Measurements from ENCODE around the gene ADAMTS17. TPM values are rescaled to one million over a fixed set of nuclear protein-coding genes. Genes with fewer than 3 reads are reported as not detected.
"Not testable (repeated sequence)": the region's sequence is repeated elsewhere in the genome, so short reads cannot be mapped to it uniquely, and the experiment has no call there.

Gene ADAMTS17
- total RNA-seq, 1 donor from 2014 or later = 10.6 TPM

GRCh38 chr15:99995543-99995942 is 346.2 kb downstream of the ADAMTS17 start:
- no peak for DNase-seq (ENCODE audit: low spot score)

DNA sequence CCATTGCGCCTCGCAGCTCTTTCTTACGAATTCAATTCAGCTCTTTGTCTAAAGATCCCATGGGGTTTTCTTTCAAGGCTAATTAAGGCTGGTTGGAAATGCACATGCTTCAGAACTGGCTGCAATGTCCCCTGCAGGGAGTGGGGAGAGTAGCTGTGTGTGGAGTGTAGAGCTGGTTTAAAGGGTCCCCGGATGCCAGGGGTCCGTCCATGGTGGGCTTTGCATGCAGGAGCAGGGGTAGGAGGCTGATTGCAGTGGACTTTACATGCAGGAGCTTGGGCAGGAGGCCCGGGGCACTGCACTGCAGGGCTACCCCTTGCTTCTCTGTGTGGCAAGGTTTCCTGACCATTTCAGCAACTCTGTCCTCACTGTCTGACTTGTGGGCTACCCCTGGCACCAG is 346.9 kb downstream of the ADAMTS17 start:
- DNase-seq (ENCODE audit: low spot score) = no peak

GRCh38 chr15:99993681-99994131 is 348.1 kb downstream of the ADAMTS17 start:
- DNase-seq (ENCODE audit: low spot score) = no peak

DNA sequence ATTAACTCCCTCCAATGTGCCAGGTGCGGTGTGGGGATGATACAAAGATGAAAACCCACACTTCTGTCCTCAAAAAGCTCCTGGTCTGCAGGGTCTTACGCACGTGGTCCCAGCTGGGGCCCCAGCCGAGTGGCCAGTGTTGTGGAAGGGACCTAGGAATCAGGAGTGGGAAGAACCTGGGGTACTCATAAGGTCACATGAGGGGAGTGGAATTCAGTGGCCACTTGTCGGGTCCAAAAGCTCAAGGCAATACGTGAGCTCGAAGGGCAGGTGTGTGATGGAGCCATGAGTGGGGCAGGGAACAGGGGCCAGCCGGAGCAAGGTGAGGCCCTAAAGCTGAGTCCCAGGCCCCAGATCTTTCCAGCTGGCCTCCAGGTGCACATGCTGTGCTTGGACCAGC is 348.5 kb downstream of the ADAMTS17 start:
- DNase-seq (ENCODE audit: low spot score) = no peak

DNA sequence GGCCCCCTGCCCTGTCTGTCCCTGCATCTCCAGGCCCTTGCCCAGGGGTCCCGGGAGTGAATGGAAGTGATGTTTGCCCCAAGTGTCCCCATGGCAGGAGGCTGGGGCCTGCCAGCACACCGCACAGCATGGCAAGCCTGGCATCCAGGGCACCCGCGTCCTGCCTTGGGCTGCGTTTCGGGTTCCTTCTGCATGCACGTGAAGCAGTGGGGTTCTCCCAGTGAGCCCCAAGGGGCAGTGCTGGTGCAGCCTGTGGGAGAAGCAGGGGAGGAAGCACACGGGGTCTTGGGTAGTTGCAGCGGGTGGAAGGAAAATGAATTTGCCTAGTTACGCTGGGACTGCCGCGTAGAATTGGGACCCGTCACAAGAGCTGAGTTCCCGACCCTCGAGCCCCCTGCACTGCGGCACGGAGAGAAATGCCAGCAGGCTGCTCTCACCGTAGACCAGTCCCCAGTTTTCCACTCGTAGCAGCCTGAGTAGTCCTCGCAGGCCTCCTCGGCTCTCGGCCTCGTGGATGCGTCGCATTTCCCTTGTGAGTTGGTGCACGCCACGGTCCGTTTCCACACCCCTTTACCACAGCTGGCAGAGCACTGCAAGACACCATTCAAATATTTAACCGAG is 349.1 kb downstream of the ADAMTS17 start:
- no peak for DNase-seq (ENCODE audit: low spot score)

GRCh38 chr15:99989095-99989494 is 352.7 kb downstream of the ADAMTS17 start:
- no peak for DNase-seq (ENCODE audit: low spot score)

- no peak for DNase-seq (ENCODE audit: low spot score)
Observed at GRCh38 chr15:99987701-99988100, 354.1 kb downstream of the ADAMTS17 start.

GRCh38 chr15:99987119-99987506 is 354.7 kb downstream of the ADAMTS17 start:
- DNase-seq (ENCODE audit: low spot score) = no peak

DNA sequence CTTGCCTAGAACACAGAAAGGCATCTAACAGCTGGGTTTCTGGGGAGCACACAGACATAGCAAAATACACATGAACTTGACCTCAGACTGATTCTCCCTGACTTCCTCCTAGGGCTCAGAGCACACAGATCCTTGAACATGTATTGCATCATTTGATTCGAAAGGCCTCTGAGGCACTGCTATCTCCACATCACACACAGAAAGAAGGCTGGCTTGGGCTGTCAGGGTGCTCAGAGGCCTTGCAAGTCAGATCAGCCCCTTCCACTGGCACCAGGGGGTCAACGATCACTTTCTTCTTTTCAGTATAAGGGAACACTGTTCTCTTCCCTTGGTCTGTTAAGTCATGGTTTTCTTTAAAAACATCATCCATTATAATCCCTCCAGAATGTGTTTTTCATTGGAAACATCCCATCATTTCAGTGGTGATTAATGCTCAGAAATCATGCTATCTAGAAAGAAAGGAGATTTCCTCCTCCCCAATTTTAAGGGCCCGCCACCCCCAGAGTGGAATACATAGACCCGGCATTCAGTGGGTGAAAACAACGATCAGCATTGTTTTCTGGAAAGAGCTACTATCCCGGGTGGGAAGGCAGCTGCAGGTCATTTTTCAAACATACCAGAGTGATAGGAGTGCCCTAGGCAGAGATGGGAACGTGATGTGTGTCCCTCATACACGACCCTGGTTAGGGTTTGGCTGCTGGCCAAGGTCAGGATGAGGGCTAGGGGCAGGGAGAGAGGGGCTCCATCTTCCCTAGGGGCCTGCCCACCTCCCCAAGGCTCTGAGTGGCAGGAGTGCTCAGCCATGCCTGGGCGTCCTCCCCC is 355.3 kb downstream of the ADAMTS17 start:
- DNase-seq (ENCODE audit: low spot score) = no peak

DNA sequence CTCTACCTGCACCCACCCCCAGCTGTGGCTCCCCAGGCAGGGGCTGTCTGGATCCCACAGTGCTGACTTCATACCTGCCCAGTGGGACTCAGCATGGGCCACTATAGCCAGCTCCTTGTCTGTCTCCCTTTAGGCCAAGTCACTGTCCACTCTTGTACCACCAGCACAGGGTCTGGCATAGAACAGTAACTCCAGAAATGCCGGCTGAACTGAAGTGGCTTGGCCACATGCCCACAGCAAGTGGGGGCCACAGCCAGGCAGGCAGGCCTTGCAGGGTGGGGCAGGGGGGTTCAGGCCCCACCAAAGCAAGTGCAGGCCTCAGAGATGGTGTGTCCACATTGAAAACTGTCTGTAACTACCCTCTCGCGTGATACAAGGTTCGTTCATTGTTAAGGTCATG is 355.9 kb downstream of the ADAMTS17 start:
- DNase-seq (ENCODE audit: low spot score) = no peak

GRCh38 chr15:99984491-99985243 is 357.1 kb downstream of the ADAMTS17 start:
- DNase-seq (ENCODE audit: low spot score) = no peak

DNA sequence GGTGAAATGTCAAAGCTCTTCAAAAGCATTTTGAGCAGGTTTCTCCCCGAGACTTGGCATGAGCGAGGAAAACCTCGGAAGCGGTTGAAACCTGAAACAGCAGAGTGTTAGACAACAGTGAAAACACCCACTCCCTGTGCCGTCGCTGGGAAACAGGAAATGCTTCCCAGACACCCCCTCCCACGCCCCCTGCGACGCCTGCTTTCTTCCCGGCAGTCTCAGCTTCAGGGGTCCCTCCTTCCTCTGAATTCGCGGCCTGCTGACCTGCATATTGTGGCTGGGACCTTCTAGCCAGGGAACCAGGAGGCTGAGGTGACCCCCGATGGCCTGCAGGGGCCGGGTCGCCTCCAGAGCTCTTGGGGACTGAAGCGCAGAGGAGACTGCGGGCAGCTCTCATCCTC is 357.9 kb downstream of the ADAMTS17 start:
- no peak for DNase-seq (ENCODE audit: low spot score)

GRCh38 chr15:99983171-99983885 is 358.4 kb downstream of the ADAMTS17 start:
- no peak for DNase-seq (ENCODE audit: low spot score)

GRCh38 chr15:99982662-99983061 is 359.1 kb downstream of the ADAMTS17 start:
- DNase-seq (ENCODE audit: low spot score) = no peak

- no peak for DNase-seq (ENCODE audit: low spot score)
Observed at GRCh38 chr15:99981839-99982658, 359.7 kb downstream of the ADAMTS17 start.

- DNase-seq (ENCODE audit: low spot score) = no peak
Observed at GRCh38 chr15:99981191-99981647, 360.6 kb downstream of the ADAMTS17 start.

DNA sequence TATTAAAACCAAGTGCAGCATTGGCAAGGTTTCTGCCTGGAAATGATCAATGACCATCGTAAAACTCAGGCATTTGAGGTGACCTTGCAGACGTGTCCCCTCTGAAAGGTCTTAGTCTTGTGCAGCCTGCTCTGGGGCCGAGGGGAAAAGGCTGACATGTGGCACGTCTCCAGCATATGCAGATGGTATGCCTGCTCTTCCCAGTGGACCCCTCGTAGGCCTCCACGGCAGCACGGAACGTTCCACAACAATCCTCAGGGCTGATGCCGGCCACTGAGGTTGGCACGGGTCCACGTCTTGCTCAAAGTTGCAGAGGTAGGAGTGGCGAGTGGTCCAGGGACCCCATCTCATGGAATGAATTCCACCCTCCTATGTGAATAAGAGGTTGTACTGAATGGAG is 361.0 kb downstream of the ADAMTS17 start:
- DNase-seq (ENCODE audit: low spot score) = no peak

- not testable (repeated sequence) for DNase-seq (ENCODE audit: low spot score)
Observed at GRCh38 chr15:99979886-99980285, 361.9 kb downstream of the ADAMTS17 start.

DNA sequence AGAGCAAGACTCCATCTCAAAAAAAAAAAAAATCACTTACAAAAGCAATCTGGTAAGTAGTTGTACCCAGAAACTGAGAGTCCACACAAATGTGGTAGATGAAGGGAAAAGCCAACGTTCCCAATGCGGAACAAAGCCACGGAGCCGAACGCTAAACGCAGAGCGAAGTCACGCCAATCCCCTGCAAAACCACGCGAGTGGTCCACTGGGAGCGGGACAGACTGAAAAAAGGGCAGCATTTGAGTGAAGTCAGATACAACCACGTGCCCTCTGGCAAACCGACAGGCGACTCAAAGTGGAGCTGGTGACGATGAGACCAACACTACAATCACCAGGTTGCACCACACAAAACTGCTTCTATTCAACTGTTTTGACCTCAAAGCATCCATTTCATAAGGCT is 362.4 kb downstream of the ADAMTS17 start:
- DNase-seq (ENCODE audit: low spot score) = no peak

DNA sequence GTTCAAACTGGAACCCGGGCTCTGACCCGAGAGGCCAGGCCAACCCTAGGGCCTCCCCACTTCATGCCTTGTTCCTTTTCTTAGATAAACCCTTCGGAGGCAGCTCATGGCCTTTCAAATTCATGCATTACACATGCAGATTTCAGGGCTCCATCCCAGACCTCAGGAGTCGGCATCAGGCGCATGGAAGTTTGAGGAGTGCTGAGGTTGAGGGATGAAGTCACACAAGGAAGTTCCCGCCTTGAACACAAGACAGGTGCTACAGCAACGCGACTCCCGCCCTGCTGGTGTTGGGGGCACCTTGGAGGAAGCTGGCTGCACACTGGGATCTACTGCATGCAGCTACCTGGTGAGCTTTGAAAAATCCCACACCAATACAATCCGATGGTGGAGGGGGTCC is 363.3 kb downstream of the ADAMTS17 start:
- DNase-seq (ENCODE audit: low spot score) = no peak

DNA sequence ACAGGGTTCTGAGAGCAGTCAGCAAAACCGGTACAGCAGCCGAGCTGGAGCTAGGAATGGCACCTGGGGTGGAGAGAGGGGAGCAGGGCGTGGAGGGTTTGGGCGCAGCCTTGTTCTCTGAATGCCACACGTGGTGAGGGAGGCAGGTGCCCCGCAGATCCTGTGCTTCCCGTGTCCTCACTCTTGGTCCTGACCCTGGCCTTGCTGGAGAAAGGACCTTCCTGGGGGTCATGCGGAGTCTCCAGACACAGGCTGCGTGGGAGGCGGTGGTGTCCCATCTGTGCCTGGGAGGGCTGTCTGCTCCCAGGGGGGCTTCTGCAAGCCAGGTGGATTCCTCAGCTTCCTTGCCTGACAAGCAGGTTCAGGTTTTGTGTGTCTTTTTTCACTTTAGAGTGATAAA is 363.8 kb downstream of the ADAMTS17 start:
- no peak for DNase-seq (ENCODE audit: low spot score)

All from ureter (tissue), 1 donor.